ENCODE data around the gene SLC22A31. TPM values are rescaled to one million over a fixed set of nuclear protein-coding genes. Genes with fewer than 3 reads are reported as not detected.

Gene SLC22A31
- total and polyA plus RNA-seq, 9 of the 15 experiments (the other 6 are each of a cell fraction or from before 2014, with no cell fraction given), result 0.29 to 2.2 (median 0.47) TPM; not detected in 3

DNA sequence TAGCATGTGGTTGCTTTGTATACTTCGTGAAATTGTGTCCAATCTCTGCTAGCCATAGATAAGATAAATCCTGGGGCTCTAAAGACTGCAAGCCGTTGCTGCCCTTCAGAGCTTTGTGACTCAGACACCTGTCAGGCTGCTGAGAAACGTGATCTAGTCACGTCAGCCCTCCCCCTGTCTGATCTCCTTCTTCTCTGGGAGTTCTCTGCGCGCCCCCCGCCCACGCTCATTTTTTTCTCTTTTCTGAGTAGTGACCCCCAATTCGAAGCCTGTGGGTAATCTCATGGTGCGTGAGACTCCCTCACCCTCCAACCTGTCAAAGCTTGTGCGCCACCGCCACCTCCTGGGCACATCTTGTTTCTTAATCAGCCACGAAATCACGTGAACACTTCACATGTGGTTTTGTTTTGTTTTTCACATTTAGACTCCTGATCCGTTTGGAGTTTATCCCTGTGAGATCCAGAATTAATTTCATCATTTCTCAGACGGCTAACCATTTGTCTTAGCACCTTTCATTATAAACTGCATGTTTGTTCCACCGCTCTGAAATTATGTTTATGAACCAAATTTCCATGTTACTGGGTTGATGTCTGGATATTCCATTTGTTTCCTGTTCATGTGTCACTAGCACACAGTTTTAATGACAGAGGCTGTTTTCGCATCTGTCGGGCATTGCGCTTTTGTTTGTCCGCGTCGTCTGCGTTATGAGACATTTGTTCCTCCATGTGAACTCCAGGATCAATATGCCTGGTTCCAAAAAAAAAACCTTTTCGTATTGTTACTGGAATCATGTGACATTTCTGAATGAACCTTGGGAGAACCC lies 16.2 kb upstream of the SLC22A31 start (continued):
- peak; percentile 85 for TF ChIP-seq ARID1B (IDR thresholded peaks at IDR 0.05)
- TF ChIP-seq, protein P1, sequence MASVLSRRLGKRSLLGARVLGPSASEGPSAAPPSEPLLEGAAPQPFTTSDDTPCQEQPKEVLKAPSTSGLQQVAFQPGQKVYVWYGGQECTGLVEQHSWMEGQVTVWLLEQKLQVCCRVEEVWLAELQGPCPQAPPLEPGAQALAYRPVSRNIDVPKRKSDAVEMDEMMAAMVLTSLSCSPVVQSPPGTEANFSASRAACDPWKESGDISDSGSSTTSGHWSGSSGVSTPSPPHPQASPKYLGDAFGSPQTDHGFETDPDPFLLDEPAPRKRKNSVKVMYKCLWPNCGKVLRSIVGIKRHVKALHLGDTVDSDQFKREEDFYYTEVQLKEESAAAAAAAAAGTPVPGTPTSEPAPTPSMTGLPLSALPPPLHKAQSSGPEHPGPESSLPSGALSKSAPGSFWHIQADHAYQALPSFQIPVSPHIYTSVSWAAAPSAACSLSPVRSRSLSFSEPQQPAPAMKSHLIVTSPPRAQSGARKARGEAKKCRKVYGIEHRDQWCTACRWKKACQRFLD (CRISPR knock-in tag; IDR thresholded peaks at IDR 0.05), result peak; percentile 70
- peak in 1 of 2 experiments; percentile 55; a peak in 2 of 4 replicates for TF ChIP-seq MAZ (CRISPR knock-in tag; conservative IDR thresholded peaks at IDR 0.05 in 1 of 2, IDR thresholded peaks at IDR 0.05 in 1 of 2)
- TF ChIP-seq E2F3 (CRISPR knock-in tag; IDR thresholded peaks at IDR 0.05), result no peak
- peak; percentile 73 for TF ChIP-seq JUND (IDR thresholded peaks at IDR 0.05; ENCODE audit: borderline replicate concordance, low read depth, low read length)
- peak; percentile 80; the same call in 2 of the 3 replicates for TF ChIP-seq JUND (tag; IDR thresholded peaks at IDR 0.05; ENCODE audit: borderline replicate concordance, low read depth, low read length)
- TF ChIP-seq NRF1 (conservative IDR thresholded peaks at IDR 0.05 in 1 of 2, IDR thresholded peaks at IDR 0.05 in 1 of 2), result 0 out of 4 replicates have a peak, but pooled peaks have one; percentile 31 to 32
- no peak for TF ChIP-seq MCM2 (IDR thresholded peaks at IDR 0.05; ENCODE audit: low read depth)
- TF ChIP-seq ZBED1 (IDR thresholded peaks at IDR 0.05), result 0 out of 2 replicates have a peak, but pooled peaks have one; percentile 64
- TF ChIP-seq FOS (IDR thresholded peaks at IDR 0.05; ENCODE audit: extremely low read depth, insufficient read length), result peak; percentile 4
- no peak for TF ChIP-seq ATF1 (CRISPR knock-in tag; IDR thresholded peaks at IDR 0.05)
- TF ChIP-seq ATF1 (tag; IDR thresholded peaks at IDR 0.05), result peak; percentile 61; the same call in 1 of the 2 replicates
- TF ChIP-seq NBN (IDR thresholded peaks at IDR 0.05; ENCODE audit: low read depth), result 0 out of 2 replicates have a peak, but pooled peaks have one; percentile 39
- TF ChIP-seq PTRF (tag; IDR thresholded peaks at IDR 0.05), result no peak
- no peak for TF ChIP-seq RFX7 (CRISPR knock-in tag; IDR thresholded peaks at IDR 0.05)
- TF ChIP-seq NCOA6 (IDR thresholded peaks at IDR 0.05), result no peak
- no peak for TF ChIP-seq ZFPM2 (CRISPR knock-in tag; IDR thresholded peaks at IDR 0.05)
- TF ChIP-seq SMAD4 (CRISPR knock-in tag; conservative IDR thresholded peaks at IDR 0.05), result peak; percentile 75; the same call in 1 of the 2 replicates
- TF ChIP-seq ZNF175 (CRISPR knock-in tag; IDR thresholded peaks at IDR 0.05; ENCODE audit: low read depth), result peak; percentile 54; the same call in 1 of the 2 replicates
- 0 out of 2 replicates have a peak, but pooled peaks have one; percentile 34 for TF ChIP-seq ZBTB2 (IDR thresholded peaks at IDR 0.05)
- TF ChIP-seq, protein P2, sequence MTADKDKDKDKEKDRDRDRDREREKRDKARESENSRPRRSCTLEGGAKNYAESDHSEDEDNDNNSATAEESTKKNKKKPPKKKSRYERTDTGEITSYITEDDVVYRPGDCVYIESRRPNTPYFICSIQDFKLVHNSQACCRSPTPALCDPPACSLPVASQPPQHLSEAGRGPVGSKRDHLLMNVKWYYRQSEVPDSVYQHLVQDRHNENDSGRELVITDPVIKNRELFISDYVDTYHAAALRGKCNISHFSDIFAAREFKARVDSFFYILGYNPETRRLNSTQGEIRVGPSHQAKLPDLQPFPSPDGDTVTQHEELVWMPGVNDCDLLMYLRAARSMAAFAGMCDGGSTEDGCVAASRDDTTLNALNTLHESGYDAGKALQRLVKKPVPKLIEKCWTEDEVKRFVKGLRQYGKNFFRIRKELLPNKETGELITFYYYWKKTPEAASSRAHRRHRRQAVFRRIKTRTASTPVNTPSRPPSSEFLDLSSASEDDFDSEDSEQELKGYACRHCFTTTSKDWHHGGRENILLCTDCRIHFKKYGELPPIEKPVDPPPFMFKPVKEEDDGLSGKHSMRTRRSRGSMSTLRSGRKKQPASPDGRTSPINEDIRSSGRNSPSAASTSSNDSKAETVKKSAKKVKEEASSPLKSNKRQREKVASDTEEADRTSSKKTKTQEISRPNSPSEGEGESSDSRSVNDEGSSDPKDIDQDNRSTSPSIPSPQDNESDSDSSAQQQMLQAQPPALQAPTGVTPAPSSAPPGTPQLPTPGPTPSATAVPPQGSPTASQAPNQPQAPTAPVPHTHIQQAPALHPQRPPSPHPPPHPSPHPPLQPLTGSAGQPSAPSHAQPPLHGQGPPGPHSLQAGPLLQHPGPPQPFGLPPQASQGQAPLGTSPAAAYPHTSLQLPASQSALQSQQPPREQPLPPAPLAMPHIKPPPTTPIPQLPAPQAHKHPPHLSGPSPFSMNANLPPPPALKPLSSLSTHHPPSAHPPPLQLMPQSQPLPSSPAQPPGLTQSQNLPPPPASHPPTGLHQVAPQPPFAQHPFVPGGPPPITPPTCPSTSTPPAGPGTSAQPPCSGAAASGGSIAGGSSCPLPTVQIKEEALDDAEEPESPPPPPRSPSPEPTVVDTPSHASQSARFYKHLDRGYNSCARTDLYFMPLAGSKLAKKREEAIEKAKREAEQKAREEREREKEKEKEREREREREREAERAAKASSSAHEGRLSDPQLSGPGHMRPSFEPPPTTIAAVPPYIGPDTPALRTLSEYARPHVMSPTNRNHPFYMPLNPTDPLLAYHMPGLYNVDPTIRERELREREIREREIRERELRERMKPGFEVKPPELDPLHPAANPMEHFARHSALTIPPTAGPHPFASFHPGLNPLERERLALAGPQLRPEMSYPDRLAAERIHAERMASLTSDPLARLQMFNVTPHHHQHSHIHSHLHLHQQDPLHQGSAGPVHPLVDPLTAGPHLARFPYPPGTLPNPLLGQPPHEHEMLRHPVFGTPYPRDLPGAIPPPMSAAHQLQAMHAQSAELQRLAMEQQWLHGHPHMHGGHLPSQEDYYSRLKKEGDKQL (CRISPR knock-in tag; IDR thresholded peaks at IDR 0.05; ENCODE audit: borderline replicate concordance), result no peak
